Motor neuron (in vitro differentiated cells): Measurements from ENCODE around the gene PPID. TPM values are rescaled to one million over a fixed set of nuclear protein-coding genes. Genes with fewer than 3 reads are reported as not detected.
"Not testable (repeated sequence)": the region's sequence is repeated elsewhere in the genome, so short reads cannot be mapped to it uniquely, and the experiment has no call there.

Experiments used
- ATAC-seq, 8 experiments: fragments of 200-7000 bp; cut with Tn5 transposase; replicated peaks in 6 of 8; 2 replicates each; pipeline ENCODE4 v1.8.0; 2021; ENCODE audit warnings: mild to moderate bottlenecking in 8 of 8, moderate library complexity in 8 of 8
- H3K27ac ChIP-seq, 2 donors: fragments of 250-450 bp; sonication (Bioruptor Pico); 2 replicates each; pipeline ENCODE4 v1.9.0; 2021; ENCODE audit warnings: antibody characterized with exemption in 2 of 2, mild to moderate bottlenecking in 2 of 2, moderate library complexity in 1 of 2
- H3K4me1 ChIP-seq, 2 donors: fragments of 250-450 bp; sonication (Bioruptor Pico); replicated peaks in 1 of 2; 2 replicates each; pipeline ENCODE4 v1.6.1; 2021; ENCODE audit warnings: antibody characterized with exemption in 2 of 2, mild to moderate bottlenecking in 2 of 2, moderate library complexity in 1 of 2
- H3K4me3 ChIP-seq, 5 donors: fragments of 250-450 bp; sonication (Bioruptor Pico); 2 replicates each; pipeline ENCODE4 v1.9.0; 2021; ENCODE audit warnings: antibody characterized with exemption in 5 of 5, mild to moderate bottlenecking in 5 of 5, moderate library complexity in 4 of 5
- WGBS, 10 experiments: fragments of 450-650 bp; shearing (Covaris generic); methylation state at CpG; one replicate each; pipeline ENCODE4 v1.0.0; 2022; 5-methylcytosine and 5-hydroxymethylcytosine counted together
- in situ Hi-C, 9 experiments: fragments of 400-800 bp; cut with MboI; loops; one replicate each; pipeline ENCODE4 v1.15.0; 2021; ENCODE audit warnings: low sequenced_read_pairs in 9 of 9, low pct_unique_long_range_greater_than_20kb in 2 of 9; ENCODE audit not compliant: unreplicated experiment in 9 of 9
- total RNA-seq, 8 experiments: library from RNA; unstranded; fragments of 300-600 nt; gene quantifications; 2 replicates each; pipeline versions ENCODE4 v1.2.3 to v1.2.4, GENCODE V29; 2022

Gene PPID
- total RNA-seq, 8 experiments from 2014 or later = 36.9 to 68.3 (median 46.7) TPM

DNA sequence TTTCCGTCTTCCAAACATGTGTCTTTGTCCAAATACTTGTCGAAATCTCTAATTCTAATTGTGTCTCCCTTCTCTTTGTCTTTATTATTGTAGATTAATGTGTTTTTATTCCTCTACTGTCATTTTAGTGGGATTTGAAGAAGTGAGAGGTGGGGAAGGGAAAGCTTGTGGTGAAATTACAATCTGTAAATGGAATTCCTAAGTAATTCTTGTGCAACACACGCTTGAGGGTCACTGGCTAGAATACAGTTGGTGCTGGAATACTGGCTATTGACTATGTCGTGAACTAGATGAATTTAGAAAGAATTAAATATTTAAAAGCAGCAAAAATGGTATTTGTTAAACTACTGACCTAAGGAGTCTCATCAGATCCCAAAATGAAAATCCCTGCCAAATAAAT is 34.9 kb upstream of the PPID start:
- no peaks in the 10 kb centered on the region for H3K4me1 ChIP-seq
- in situ Hi-C loops = no loop called here
- WGBS, 10 experiments = 46 to 89% (median 75%) methylated on average over 2 to 4 of the region's 4 CpGs; no CpG with 5 or more reads in 1 of the 10 experiments
- no peak overlapping the region for H3K4me3 ChIP-seq
- no peak for ATAC-seq
- H3K27ac ChIP-seq = no peak overlapping the region

DNA sequence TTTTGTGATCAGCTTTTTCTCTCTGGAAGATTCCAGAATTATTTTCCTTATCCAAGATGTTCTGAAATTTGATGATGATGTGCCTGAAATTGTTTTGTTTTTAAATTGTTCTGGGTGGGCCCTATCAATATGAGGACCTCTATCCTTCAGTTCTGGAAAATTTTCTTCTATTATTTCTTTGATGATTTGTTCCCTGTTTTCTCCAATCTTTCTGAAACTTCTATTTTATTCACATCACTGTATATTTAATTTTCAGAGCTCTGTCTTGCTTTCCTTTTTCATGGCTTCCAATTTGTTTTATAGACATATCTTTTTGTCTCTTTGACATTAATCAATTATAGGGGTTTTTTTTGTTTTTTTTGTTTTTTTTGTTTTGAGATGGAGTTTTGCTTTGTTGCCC is 33.4 kb upstream of the PPID start:
- no peak overlapping the region for H3K27ac ChIP-seq
- ATAC-seq = no peak
- H3K4me1 ChIP-seq = no peaks in the 10 kb centered on the region
- H3K4me3 ChIP-seq = no peak overlapping the region
- in situ Hi-C loops = no loop called here

DNA sequence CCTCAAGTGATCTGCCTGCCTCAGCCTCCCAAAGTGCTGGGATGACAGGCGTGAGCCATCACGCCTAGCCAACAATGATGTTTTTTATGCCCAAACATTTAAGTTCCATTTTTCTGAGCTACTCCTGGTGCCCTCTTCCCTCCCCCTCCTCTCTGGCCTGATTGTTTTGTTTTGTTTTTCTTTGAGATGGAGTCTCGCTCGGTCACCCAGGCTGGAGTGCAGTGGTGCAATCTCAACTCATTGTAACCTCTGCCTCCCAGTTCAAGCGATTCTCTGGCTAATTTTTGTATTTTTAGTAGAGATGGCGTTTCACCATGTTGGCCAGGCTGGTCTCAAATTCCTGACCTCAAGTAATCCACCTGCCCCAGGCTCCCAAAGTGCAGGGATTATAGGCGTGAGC is 32.6 kb upstream of the PPID start:
- 60 to 100% (median 86%) methylated on average over 1 to 6 of the region's 7 CpGs; no CpG with 5 or more reads in 1 of the 10 experiments for WGBS, 10 experiments
- H3K4me1 ChIP-seq, ATAC-seq, H3K4me3 ChIP-seq, in situ Hi-C loops, H3K27ac ChIP-seq: not testable (repeated sequence)

DNA sequence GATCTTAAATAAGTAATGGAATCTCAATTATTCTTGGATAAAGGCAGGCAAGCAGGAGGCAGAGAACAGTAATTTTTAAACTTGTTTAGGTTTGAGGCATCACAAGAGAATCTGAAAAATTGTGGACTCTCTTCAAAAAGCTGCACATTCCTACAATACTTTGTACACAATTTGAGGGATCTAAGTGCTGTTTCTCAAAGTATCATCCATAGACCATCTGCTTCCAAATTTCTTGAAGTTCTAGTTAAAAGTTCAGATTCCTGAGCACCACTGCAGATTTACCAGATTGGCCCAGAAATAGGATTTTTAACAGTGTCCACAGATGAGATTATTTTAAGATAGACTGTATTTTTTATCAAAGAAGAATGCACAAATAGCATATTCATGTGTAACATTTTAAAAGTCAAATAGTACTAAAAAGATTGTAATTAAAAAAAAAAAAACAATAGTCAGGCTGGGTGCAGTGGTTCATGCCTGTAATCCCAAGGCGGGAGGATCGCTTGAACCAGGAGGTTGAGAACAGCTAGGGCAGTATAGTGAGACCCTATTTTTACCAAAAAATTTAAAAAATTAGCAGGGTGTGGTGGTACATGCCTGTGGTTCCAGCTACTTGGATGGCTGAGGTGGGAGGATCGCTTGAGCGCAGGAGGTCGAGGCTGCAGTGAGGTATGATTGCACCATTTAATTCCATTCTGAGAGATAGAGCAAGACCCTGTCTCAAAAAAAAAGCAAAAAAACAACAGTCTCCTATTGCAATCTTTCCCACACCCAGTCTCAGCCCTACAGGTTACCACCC is 31.4 kb upstream of the PPID start:
- in situ Hi-C loops = no loop called here
- ATAC-seq = no peak
- no peaks in the 10 kb centered on the region for H3K4me1 ChIP-seq
- H3K27ac ChIP-seq = no peak overlapping the region
- no peak overlapping the region for H3K4me3 ChIP-seq
- WGBS, 10 experiments = 86 to 100% (median 97%) methylated on average over 1 to 5 of the region's 5 CpGs

DNA sequence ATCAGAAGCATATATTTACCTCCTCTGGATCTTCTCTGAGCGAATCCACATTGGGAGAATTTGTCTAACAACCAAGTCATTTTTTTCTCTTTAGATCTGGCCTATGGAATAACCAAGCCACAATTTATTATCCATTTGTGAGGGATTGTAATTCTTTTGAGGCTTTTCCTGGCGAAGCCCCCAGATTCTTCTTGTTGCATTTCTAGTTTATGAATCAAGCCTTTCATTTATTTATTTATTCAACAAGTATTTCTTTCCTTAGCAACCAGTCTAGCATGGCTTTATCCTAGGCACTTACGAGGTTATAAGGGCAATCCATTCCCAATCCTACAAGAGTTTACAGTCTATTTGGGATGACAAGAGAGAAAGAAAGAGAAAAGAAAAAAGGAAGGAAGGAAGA is 27.2 kb upstream of the PPID start:
- Histone ChIP-seq H3K4me1 (no peaks in the 10 kb centered on the region), H3K4me3 (no peak overlapping the region), H3K27ac (no peak overlapping the region)
- 52 to 100% (median 79%) methylated on average over 1 to 3 of the region's 3 CpGs for WGBS, 10 experiments
- ATAC-seq = no peak
- in situ Hi-C loops = no loop called here

DNA sequence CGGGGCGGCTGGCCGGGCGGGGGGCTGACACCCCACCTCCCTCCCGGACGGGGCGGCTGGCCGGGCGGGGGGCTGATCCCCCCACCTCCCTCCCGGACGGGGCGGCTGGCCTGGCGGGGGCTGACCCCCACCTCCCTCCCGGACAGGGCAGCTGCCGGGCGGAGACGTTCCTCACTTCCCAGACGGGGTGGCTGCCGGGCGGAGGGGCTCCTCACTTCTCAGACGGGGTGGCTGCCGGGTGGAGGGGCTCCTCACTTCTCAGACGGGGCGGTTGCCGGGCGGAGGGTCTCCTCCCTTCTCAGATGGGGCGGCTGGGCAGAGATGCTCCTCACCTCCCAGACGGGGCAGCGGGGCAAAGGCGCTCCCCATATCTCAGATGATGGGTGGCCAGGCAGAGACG is 23.3 kb upstream of the PPID start:
- in situ Hi-C loops = loop anchor here in 4 of 9 experiments (25.0 kb wide), 3 partner anchors 91 to 691 kb away; no protein-coding TSS in a partner anchor
- not testable (repeated sequence) for H3K4me3 ChIP-seq, ATAC-seq, H3K4me1 ChIP-seq, H3K27ac ChIP-seq
- no CpG with 5 or more reads among the region's 31 CpGs for WGBS, 10 experiments

DNA sequence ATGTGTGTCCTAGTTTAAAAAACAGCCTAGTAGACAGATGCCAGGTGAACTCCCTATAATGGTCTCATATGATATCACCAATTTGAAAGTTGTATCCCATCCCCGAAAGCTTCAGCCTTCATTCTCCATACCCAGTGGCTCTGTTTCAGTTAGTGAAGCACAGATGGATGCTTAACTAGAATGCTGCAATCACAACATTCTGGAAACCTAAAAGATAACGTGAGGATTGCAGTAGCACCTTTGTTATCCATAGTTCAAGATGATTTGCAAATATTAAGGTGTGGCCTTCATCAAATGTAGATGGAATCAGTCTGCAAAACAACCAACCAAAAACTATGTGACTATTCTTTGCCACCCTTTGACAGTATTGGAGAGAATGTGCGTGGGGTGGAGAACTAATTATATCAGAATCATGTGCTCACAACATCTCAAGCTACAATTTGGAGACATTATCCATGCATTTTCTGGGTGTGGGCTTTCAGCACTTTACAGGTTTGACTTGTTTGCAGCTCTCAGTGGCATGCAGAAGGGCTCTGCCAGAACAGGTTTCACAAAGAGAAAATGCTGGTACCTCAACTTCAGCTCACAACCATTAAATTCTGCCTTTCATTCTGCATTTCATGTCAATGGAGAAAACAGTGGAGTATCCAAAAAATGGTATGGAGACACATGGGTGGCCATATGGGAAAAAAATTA is 18.3 kb upstream of the PPID start:
- no peak overlapping the region for H3K27ac ChIP-seq
- no peaks in the 10 kb centered on the region for H3K4me1 ChIP-seq
- in situ Hi-C loops = loop anchor here in 4 of 9 experiments (25.0 kb wide), 3 partner anchors 96 to 696 kb away; no protein-coding TSS in a partner anchor
- 40 to 100% (median 83%) methylated on average over 1 to 3 of the region's 3 CpGs; no CpG with 5 or more reads in 4 of the 10 experiments for WGBS, 10 experiments
- peak in 1 of 8 experiments; percentile 50 for ATAC-seq
- H3K4me3 ChIP-seq = no peak overlapping the region

DNA sequence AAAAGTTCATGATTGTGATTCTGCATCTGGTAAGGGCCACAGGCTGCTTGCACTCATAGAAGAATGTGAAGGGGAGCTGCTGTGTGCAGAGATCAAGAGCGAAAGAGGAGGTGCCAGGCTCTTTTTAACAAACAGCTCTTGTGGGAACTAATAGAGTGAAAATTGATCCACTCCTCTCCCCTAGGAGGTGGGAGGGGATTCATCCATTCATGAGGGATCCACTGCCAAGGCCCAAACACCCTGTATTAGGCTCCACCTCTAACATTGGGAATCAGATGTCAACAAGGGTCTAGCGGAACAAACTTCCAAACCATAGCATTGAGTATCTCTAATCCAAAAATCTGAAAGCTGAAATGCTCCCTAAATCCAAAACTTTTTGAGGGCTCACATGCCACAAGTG is 16.4 kb upstream of the PPID start:
- in situ Hi-C loops = loop anchor here in 4 of 9 experiments (10.0 to 25.0 kb wide), 4 partner anchors 98 to 698 kb away; no protein-coding TSS in a partner anchor
- no peak for ATAC-seq
- 67 to 100% (median 100%) methylated on average over 1 to 2 of the region's 2 CpGs; no CpG with 5 or more reads in 3 of the 10 experiments for WGBS, 10 experiments
- no peaks in the 10 kb centered on the region for H3K4me1 ChIP-seq
- no peak overlapping the region for H3K4me3 ChIP-seq
- H3K27ac ChIP-seq = no peak overlapping the region

DNA sequence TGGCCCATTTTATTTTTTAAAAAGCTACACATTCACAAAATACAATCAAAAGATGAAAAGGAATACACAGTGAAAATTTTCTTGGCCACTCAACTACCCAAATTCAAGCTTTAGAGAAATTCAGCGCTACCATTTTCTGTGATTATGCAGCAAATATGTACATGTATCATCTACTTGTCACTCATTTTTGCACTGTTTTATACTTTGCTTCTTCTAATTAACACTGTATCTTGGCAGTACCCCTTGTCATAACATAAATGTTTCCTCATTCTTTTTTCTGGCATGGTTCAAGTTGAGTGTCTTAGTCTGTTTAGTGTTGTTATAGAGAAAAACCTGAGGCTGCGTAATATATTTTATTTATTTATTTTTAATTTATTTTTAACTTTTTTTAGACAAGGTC is 15.7 kb upstream of the PPID start:
- Histone ChIP-seq H3K4me3 (no peak overlapping the region), H3K27ac (no peak overlapping the region), H3K4me1 (no peaks in the 10 kb centered on the region)
- 86 to 100% (median 100%) methylated on average over 1 to 2 of the region's 2 CpGs; no CpG with 5 or more reads in 1 of the 10 experiments for WGBS, 10 experiments
- in situ Hi-C loops = loop anchor here in 4 of 9 experiments (10.0 to 25.0 kb wide), 4 partner anchors 98 to 698 kb away; no protein-coding TSS in a partner anchor
- no peak for ATAC-seq

DNA sequence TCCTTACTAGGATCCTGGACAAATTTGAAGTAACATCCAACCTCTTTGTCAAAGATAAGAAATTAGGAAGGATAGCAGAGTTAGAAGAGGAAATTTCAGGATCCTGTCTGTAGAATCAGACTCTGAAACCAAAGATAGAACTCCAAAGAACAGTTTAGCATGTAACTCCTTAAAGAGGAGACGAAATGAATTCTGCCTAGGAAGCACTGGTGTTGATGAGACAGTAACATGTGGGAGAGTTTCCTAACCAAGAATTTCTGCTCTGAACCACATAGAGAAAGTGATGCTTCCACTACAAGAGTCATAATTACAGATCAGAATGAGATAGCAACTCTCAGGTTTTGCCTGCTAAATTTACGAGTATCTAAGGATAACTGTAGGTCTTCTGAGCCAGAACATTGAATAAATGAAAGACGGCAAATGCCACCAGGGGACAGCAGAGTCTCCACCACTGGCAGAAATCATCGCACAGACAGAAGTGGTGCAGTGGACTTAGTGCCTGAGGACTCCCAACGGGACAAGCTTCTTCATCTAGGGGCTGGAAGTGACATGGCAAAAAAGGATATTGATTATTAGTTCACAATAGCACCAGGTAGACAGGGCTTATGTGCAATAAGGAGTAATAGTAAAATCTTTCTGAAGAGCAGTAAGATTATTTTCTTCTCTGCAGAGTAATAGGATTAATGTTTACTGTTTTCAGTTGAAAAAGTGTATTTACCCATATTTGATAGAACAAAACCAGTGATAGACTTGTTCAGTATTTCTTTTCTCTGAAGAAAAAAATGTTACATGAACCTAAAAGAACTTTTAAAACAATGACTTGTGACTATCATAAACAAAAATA is 6.7 kb upstream of the PPID start:
- in situ Hi-C loops = loop anchor here in 4 of 9 experiments (10.0 to 25.0 kb wide), 4 partner anchors 107 to 707 kb away; no protein-coding TSS in a partner anchor
- peak; percentile 68 to 96 (median 86) for ATAC-seq
- no peak overlapping the region for H3K27ac ChIP-seq
- H3K4me1 ChIP-seq = no peaks in the 10 kb centered on the region
- H3K4me3 ChIP-seq = no peak overlapping the region
- 0 to 58% (median 44%) methylated on average over 2 to 4 of the region's 5 CpGs; no CpG with 5 or more reads in 2 of the 10 experiments for WGBS, 10 experiments

DNA sequence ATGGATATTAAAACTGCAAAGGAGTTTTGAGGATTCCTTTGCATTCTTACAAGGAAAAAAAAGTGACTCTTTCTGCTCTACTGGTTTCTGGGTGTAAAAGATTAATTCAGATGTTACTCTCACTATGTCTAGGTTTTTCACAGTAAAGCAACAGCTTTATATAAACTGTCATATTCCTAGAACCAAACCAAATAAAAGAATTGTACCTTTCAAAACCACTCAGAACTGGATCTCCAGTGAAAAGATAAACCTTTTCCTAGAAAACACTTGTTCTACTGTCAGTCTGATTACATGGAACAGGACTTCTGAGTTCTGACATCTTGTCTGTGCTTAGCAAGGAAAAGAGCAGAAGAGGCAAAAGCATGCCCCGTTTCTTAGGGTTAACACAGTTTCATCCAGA is 5.0 kb upstream of the PPID start:
- Histone ChIP-seq H3K27ac (no peak overlapping the region), H3K4me3 (no peak overlapping the region), H3K4me1 (no peaks in the 10 kb centered on the region)
- 20 to 100% (median 56%) methylated on average over 1 of the region's 1 CpG; no CpG with 5 or more reads in 3 of the 10 experiments for WGBS, 10 experiments
- no peak for ATAC-seq
- in situ Hi-C loops = loop anchor here in 4 of 9 experiments (25.0 kb wide), 3 partner anchors 109 to 709 kb away; no protein-coding TSS in a partner anchor

DNA sequence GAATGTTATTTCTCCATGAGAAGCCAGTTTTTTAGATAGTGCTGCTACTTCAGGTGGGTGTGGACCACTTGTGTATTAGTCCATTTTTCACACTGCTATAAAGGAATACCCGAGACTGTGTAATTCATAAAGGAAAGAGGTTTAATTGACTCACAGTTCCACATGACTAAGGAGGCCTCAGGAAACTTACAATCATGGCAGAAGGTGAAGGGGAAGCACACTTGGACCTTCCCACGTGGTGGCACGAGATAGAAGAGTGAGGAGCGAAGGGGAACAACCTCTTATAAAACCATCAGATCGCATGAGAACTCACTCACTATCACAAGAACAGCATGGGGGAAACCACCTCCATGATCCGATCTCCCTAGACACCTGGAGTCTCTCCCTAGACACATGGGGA is 3.4 kb upstream of the PPID start:
- WGBS, 10 experiments = 47 to 100% (median 93%) methylated on average over 1 to 6 of the region's 6 CpGs; no CpG with 5 or more reads in 5 of the 10 experiments
- H3K27ac ChIP-seq = no peak overlapping the region

More for the DNA sequence above, 3.4 kb upstream of the PPID start:
- H3K4me3 ChIP-seq = no peak overlapping the region
- ATAC-seq = no peak
- in situ Hi-C loops = loop anchor here in 4 of 9 experiments (25.0 kb wide), 3 partner anchors 111 to 711 kb away; no protein-coding TSS in a partner anchor
- peaks cover 0 to 4% of the 10 kb centered on the region in 2 donors for H3K4me1 ChIP-seq
